SK-N-SH treated with all-trans-retinoic acid at 6 μM for 48 hours (cell line): ENCODE results near the gene LRRC28.

ENCODE experiments used
- ATAC-seq: fragments of 200-7000 bp; cut with Tn5 transposase; 3 replicates; pipeline ENCODE4 v1.9.1; 2020; ENCODE audit warnings: mild to moderate bottlenecking, moderate library complexity
- ARNTL ChIP-seq: fragments of 450-650 bp; formaldehyde crosslinking; IDR thresholded peaks from 2 replicates; pipeline ENCODE4 v1.5.0; 2020; ENCODE audit warnings: low read depth, mild to moderate bottlenecking, moderate library complexity, borderline replicate concordance
- BACH2 ChIP-seq: fragments of 250-450 bp; sonication (Bioruptor Pico); IDR thresholded peaks from 2 replicates; pipeline ENCODE4 v1.9.0; 2021; ENCODE audit warnings: mild to moderate bottlenecking, borderline replicate concordance
- ESRRG ChIP-seq: fragments of 250-450 bp; sonication (Bioruptor Pico); IDR thresholded peaks from 2 replicates; pipeline ENCODE4 v1.6.1; 2021; ENCODE audit warnings: mild to moderate bottlenecking
- GLIS3 ChIP-seq: fragments of 250-450 bp; sonication (Bioruptor Pico); IDR thresholded peaks from 2 replicates; pipeline ENCODE4 v1.5.0; 2020; ENCODE audit warnings: mild to moderate bottlenecking, moderate library complexity
- ISL1 ChIP-seq: fragments of 250-450 bp; sonication (Bioruptor Pico); IDR thresholded peaks from 2 replicates; pipeline ENCODE4 v2.1.2; 2022; ENCODE audit warnings: mild to moderate bottlenecking, moderate library complexity
- OSR1 ChIP-seq: fragments of 250-450 bp; sonication (Bioruptor Pico); IDR thresholded peaks from 2 replicates; pipeline ENCODE4 v1.8.0; 2022; ENCODE audit warnings: moderate library complexity, mild to moderate bottlenecking, inconsistent platforms
- PPARA ChIP-seq: fragments of 250-450 bp; sonication (Bioruptor Pico); IDR thresholded peaks from 2 replicates; pipeline ENCODE4 v1.5.0; 2020; ENCODE audit warnings: mild to moderate bottlenecking, borderline replicate concordance
- RARB ChIP-seq: fragments of 250-450 bp; sonication (Bioruptor Pico); IDR thresholded peaks from 2 replicates; pipeline ENCODE4 v1.8.0; 2021; ENCODE audit warnings: mild to moderate bottlenecking, moderate library complexity
- SNAI2 ChIP-seq: fragments of 250-450 bp; sonication (Bioruptor Pico); IDR thresholded peaks from 2 replicates; pipeline ENCODE4 v1.5.0; 2020; ENCODE audit warnings: mild to moderate bottlenecking, moderate library complexity
- TCF4 ChIP-seq: fragments of 250-450 bp; sonication (Bioruptor Pico); IDR thresholded peaks from 2 replicates; pipeline ENCODE4 v1.8.0; 2021; ENCODE audit warnings: mild to moderate bottlenecking, moderate library complexity, borderline replicate concordance
- TOX ChIP-seq: fragments of 250-450 bp; sonication (Bioruptor Pico); IDR thresholded peaks from 2 replicates; pipeline ENCODE4 v1.8.0; 2021; ENCODE audit warnings: mild to moderate bottlenecking, moderate library complexity, borderline replicate concordance
- ZC3H10 ChIP-seq: fragments of 250-450 bp; sonication (Bioruptor Pico); IDR thresholded peaks from 2 replicates; pipeline ENCODE4 v1.5.1; 2021; ENCODE audit warnings: mild to moderate bottlenecking, moderate library complexity
- ZFP3 ChIP-seq: fragments of 250-450 bp; sonication (Bioruptor Pico); IDR thresholded peaks from 2 replicates; pipeline ENCODE4 v1.5.0; 2020; ENCODE audit warnings: mild to moderate bottlenecking, moderate library complexity
- ZFP30 ChIP-seq: fragments of 450-650 bp; formaldehyde crosslinking; IDR thresholded peaks from 2 replicates; pipeline ENCODE4 v1.5.0; 2022; ENCODE audit warnings: mild to moderate bottlenecking, moderate library complexity
- ZNF565 ChIP-seq: fragments of 450-650 bp; formaldehyde crosslinking; conservative IDR thresholded peaks from 2 replicates; pipeline ENCODE4 v1.5.0; 2020; ENCODE audit warnings: low read depth, mild to moderate bottlenecking, moderate library complexity
- ZNF70 ChIP-seq: fragments of 450-650 bp; formaldehyde crosslinking; IDR thresholded peaks from 2 replicates; pipeline ENCODE4 v1.5.0; 2020; ENCODE audit warnings: mild to moderate bottlenecking, moderate library complexity
- ZNF8 ChIP-seq: fragments of 450-650 bp; formaldehyde crosslinking; IDR thresholded peaks from 2 replicates; pipeline ENCODE4 v1.5.0; 2020; ENCODE audit warnings: mild to moderate bottlenecking, moderate library complexity
- TF ChIP-seq, protein P1 (sequence below): fragments of 250-450 bp; sonication (Bioruptor Pico); IDR thresholded peaks from 2 replicates; pipeline ENCODE4 v1.5.1; 2021; ENCODE audit warnings: mild to moderate bottlenecking, moderate library complexity
- TF ChIP-seq, protein P2 (sequence below): fragments of 250-450 bp; sonication (Bioruptor Pico); IDR thresholded peaks from 2 replicates; pipeline ENCODE4 v1.8.0; 2020; ENCODE audit warnings: mild to moderate bottlenecking, moderate library complexity, borderline replicate concordance
- TF ChIP-seq, protein P3 (sequence below): fragments of 250-450 bp; sonication (Bioruptor Pico); IDR thresholded peaks from 2 replicates; pipeline ENCODE4 v1.8.0; 2021; ENCODE audit warnings: low read depth, mild to moderate bottlenecking, moderate library complexity, borderline replicate concordance
- TF ChIP-seq, protein P4 (sequence below): fragments of 250-450 bp; sonication (Bioruptor Pico); IDR thresholded peaks from 2 replicates; pipeline ENCODE4 v1.5.0; 2020; ENCODE audit warnings: mild to moderate bottlenecking, moderate library complexity
- TF ChIP-seq, protein P5 (sequence below): fragments of 250-450 bp; sonication (Bioruptor Pico); IDR thresholded peaks from 2 replicates; pipeline ENCODE4 v1.5.1; 2020; ENCODE audit warnings: low read depth, mild to moderate bottlenecking, moderate library complexity

Gene LRRC28

DNA sequence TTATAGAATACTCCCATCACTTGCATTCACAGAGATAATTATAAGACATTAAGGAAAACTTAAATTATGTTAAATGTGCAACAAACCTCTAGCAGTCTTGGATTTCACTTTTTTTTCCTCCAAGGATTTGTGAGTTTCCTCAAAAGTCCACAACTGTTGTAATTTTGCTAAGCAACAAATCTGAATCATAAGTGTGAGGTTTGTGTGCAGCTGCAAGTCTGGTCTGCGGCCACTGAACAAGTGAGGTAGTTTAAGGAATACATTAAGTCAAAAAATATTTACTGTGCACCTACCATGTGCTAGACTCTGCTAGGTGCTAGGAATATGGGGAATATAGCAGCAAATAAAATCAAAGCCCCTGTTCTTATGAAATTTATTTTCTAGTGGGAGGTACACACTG lies 70.2 kb downstream of the LRRC28 start:
- ATAC-seq, result no peak

DNA sequence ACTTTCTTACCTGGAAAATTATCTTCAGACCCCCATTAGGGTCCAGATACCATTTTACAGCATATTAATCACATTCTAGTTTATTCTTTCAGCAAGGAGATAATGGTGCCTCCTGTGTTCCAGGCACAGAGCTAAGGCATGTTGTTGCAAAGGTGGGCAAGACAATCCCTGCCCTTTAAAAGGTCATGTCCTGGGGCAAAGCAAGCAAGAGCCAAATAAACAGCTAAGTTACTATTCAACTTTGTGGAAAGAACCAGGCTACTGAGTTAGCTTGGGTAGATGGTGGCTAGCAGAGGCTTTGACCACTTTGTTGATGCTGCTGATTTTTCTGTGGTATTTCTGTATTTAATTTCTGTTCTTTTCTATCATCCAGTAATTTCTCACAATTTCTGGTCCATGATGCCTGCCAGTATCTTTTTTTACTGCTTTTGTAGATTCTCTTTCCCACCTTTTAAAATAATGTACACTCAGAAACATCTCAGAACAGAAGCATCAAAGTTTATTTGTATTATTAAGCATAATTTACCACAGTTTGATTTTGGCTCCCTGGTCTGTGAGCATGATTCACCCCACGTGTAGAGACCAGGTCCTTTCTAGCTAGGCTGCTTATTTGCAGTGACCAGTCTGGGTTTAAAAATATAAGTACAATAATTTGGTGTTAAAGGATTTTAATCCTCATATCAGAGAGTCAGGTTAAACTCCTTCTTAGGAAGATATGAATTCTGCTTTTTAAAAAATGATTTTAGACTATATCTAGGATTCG lies 71.5 kb downstream of the LRRC28 start:
- no peak for ATAC-seq
- TF ChIP-seq OSR1 (no peak), RARB (no peak), ZFP3 (no peak), ARNTL (CRISPR knock-in tag) (no peak)
- TF ChIP-seq, protein P1, sequence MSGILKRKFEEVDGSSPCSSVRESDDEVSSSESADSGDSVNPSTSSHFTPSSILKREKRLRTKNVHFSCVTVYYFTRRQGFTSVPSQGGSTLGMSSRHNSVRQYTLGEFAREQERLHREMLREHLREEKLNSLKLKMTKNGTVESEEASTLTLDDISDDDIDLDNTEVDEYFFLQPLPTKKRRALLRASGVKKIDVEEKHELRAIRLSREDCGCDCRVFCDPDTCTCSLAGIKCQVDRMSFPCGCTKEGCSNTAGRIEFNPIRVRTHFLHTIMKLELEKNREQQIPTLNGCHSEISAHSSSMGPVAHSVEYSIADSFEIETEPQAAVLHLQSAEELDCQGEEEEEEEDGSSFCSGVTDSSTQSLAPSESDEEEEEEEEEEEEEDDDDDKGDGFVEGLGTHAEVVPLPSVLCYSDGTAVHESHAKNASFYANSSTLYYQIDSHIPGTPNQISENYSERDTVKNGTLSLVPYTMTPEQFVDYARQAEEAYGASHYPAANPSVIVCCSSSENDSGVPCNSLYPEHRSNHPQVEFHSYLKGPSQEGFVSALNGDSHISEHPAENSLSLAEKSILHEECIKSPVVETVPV (CRISPR knock-in tag), result no peak
- TF ChIP-seq, all 23 proteins: peak for 0

More for the DNA sequence above, 70.2 kb downstream of the LRRC28 start:
- TF ChIP-seq, protein P2, sequence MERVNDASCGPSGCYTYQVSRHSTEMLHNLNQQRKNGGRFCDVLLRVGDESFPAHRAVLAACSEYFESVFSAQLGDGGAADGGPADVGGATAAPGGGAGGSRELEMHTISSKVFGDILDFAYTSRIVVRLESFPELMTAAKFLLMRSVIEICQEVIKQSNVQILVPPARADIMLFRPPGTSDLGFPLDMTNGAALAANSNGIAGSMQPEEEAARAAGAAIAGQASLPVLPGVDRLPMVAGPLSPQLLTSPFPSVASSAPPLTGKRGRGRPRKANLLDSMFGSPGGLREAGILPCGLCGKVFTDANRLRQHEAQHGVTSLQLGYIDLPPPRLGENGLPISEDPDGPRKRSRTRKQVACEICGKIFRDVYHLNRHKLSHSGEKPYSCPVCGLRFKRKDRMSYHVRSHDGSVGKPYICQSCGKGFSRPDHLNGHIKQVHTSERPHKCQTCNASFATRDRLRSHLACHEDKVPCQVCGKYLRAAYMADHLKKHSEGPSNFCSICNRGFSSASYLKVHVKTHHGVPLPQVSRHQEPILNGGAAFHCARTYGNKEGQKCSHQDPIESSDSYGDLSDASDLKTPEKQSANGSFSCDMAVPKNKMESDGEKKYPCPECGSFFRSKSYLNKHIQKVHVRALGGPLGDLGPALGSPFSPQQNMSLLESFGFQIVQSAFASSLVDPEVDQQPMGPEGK (CRISPR knock-in tag), result no peak
- no peak for TF ChIP-seq ZFP3

DNA sequence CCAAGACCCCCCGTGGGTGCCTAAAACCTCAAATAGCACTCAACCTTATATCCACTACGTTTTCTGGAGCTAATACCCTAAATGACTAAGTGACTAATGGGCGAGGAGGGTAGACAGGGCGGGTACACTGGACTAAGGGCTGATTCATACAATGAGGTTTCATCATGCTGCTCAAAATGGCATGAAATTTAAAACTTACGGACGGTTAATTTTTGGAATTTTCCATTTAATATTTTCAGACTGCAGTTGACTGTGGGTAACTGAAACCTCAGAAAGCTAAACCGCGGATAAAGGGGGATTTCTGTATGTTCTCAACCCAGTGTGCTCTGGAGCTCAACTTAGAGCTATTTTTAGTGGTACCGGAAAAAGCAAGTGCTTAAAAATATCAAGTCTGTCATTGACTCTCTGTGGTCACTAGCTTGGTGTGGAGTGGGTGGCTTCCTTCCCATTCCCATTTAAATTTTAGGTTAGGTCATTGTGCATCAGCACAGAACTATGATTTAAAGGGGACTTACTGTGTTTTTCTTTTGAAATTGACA lies 72.9 kb downstream of the LRRC28 start:
- TF ChIP-seq RARB, result no peak
- no peak for TF ChIP-seq BACH2 (CRISPR knock-in tag)
- TF ChIP-seq, protein P3, sequence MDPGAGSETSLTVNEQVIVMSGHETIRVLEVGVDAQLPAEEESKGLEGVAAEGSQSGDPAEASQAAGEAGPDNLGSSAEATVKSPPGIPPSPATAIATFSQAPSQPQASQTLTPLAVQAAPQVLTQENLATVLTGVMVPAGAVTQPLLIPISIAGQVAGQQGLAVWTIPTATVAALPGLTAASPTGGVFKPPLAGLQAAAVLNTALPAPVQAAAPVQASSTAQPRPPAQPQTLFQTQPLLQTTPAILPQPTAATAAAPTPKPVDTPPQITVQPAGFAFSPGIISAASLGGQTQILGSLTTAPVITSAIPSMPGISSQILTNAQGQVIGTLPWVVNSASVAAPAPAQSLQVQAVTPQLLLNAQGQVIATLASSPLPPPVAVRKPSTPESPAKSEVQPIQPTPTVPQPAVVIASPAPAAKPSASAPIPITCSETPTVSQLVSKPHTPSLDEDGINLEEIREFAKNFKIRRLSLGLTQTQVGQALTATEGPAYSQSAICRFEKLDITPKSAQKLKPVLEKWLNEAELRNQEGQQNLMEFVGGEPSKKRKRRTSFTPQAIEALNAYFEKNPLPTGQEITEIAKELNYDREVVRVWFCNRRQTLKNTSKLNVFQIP (CRISPR knock-in tag), result no peak
- TF ChIP-seq, protein P4, sequence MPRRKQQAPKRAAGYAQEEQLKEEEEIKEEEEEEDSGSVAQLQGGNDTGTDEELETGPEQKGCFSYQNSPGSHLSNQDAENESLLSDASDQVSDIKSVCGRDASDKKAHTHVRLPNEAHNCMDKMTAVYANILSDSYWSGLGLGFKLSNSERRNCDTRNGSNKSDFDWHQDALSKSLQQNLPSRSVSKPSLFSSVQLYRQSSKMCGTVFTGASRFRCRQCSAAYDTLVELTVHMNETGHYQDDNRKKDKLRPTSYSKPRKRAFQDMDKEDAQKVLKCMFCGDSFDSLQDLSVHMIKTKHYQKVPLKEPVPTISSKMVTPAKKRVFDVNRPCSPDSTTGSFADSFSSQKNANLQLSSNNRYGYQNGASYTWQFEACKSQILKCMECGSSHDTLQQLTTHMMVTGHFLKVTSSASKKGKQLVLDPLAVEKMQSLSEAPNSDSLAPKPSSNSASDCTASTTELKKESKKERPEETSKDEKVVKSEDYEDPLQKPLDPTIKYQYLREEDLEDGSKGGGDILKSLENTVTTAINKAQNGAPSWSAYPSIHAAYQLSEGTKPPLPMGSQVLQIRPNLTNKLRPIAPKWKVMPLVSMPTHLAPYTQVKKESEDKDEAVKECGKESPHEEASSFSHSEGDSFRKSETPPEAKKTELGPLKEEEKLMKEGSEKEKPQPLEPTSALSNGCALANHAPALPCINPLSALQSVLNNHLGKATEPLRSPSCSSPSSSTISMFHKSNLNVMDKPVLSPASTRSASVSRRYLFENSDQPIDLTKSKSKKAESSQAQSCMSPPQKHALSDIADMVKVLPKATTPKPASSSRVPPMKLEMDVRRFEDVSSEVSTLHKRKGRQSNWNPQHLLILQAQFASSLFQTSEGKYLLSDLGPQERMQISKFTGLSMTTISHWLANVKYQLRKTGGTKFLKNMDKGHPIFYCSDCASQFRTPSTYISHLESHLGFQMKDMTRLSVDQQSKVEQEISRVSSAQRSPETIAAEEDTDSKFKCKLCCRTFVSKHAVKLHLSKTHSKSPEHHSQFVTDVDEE, result no peak
- TF ChIP-seq TCF4 (CRISPR knock-in tag), result no peak
- no peak for TF ChIP-seq OSR1
- TF ChIP-seq TOX (CRISPR knock-in tag), result no peak
- no peak for TF ChIP-seq ZFP3
- TF ChIP-seq, protein P5, sequence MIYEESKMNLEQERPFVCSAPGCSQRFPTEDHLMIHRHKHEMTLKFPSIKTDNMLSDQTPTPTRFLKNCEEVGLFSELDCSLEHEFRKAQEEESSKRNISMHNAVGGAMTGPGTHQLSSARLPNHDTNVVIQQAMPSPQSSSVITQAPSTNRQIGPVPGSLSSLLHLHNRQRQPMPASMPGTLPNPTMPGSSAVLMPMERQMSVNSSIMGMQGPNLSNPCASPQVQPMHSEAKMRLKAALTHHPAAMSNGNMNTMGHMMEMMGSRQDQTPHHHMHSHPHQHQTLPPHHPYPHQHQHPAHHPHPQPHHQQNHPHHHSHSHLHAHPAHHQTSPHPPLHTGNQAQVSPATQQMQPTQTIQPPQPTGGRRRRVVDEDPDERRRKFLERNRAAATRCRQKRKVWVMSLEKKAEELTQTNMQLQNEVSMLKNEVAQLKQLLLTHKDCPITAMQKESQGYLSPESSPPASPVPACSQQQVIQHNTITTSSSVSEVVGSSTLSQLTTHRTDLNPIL, result no peak
- no peak for TF ChIP-seq ZFP30 (CRISPR knock-in tag)
- no peak for TF ChIP-seq GLIS3 (CRISPR knock-in tag)
- TF ChIP-seq ESRRG (CRISPR knock-in tag), result no peak
- TF ChIP-seq PPARA, result no peak
- TF ChIP-seq ZNF70 (CRISPR knock-in tag), result no peak
- TF ChIP-seq ISL1 (CRISPR knock-in tag), result no peak
- TF ChIP-seq ZNF8 (CRISPR knock-in tag), result no peak
- TF ChIP-seq, protein P1 (CRISPR knock-in tag), result no peak
- TF ChIP-seq ZNF565, result no peak
- no peak for TF ChIP-seq SNAI2
- TF ChIP-seq ZC3H10, result no peak
- peak; percentile 88 for ATAC-seq
